ENCODE measurements around the gene CUL9. TPM values are rescaled to one million over a fixed set of nuclear protein-coding genes. Genes with fewer than 3 reads are reported as not detected.

Gene CUL9
- total RNA-seq, 2 experiments from 2014 or later: 32.9 to 37.0 TPM

DNA sequence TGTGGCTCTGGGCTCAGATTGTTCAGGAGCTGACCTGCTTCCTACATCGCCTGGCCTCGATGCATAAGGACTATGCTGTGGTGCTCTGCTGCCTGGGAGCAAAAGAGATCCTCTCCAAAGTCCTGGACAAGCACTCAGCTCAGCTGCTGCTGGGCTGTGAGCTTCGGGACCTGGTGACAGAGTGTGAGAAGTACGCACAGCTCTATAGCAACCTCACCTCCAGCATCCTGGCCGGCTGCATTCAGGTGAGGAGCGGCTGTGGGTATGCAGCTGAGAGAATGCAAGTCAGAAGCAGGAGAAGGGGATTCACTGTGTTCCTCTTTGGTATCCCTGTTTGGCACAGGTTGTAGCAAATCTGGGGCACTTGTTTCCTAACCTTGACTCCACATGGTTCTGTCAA, 17.9 kb downstream of the CUL9 start:
- H4K20me1 ChIP-seq (ENCODE audit: insufficient read depth, low read length): no peaks in the 10 kb centered on the region
- no peak overlapping the region for H2AFZ ChIP-seq (ENCODE audit: low read length)
- intact Hi-C loops (cut with micrococcal nuclease; ENCODE audit: unreplicated experiment): no loop called here
- no peak for TF ChIP-seq EZH2phosphoT487 (IDR thresholded peaks at IDR 0.05; ENCODE audit: borderline replicate concordance, low read depth, low read length)
- ChIA-PET CTCF (ENCODE audit: unreplicated experiment) (no interaction called here), POLR2A (interaction anchor here (0.6 to 0.8 kb wide), 2 partner anchors 18 to 702 kb away, joined by 3 read pairs; partner anchors contain the start of gene CUL9)
- DNase-seq (ENCODE audit: low spot score): no peak
- no peak overlapping the region for H3K4me3 ChIP-seq (ENCODE audit: low read depth, low read length, poor library complexity, severe bottlenecking)
- H3K4me2 ChIP-seq (ENCODE audit: low read length): no peak overlapping the region
- peaks cover 9% of the 10 kb centered on the region; the same call in 1 of the 2 replicates for H3K36me3 ChIP-seq (ENCODE audit: insufficient read depth, low read length)
- no peaks in the 10 kb centered on the region for H3K79me2 ChIP-seq (ENCODE audit: insufficient read depth, low read depth, low read length)
- H3K4me1 ChIP-seq (ENCODE audit: insufficient read depth, low read length, poor library complexity, severe bottlenecking): no peaks in the 10 kb centered on the region
- H3K9me2 ChIP-seq (ENCODE audit: insufficient read depth, low read length): no peaks in the 10 kb centered on the region
- no TSS peak for BruUV-seq (replicated peaks)
- H3K9me3 ChIP-seq (ENCODE audit: low read length): no peaks in the 10 kb centered on the region
- no peak overlapping the region for H3K27ac ChIP-seq (ENCODE audit: low read depth, low read length, poor library complexity, severe bottlenecking)

DNA sequence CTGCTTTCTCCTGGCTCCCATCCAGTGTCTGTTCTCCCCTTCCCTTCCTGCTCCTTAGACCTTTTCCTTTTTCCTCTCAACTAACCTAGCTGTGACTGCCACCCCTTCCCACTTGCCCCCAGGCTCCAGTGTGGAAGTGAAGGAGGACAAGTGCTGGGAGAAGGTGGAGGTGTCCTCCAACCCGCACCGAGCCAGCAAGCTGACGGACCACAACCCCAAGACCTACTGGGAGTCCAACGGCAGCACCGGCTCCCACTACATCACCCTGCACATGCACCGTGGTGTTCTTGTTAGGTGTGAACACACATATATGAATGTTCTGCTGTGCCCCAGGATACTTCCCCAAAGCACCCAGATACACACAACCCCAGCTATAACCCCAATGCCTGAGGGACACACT, 18.5 kb downstream of the CUL9 start:
- Histone ChIP-seq H4K20me1 (ENCODE audit: insufficient read depth, low read length) (no peaks in the 10 kb centered on the region), H2AFZ (ENCODE audit: low read length) (no peak overlapping the region), H3K79me2 (ENCODE audit: insufficient read depth, low read depth, low read length) (no peaks in the 10 kb centered on the region), H3K9me2 (ENCODE audit: insufficient read depth, low read length) (no peaks in the 10 kb centered on the region), H3K4me2 (ENCODE audit: low read length) (no peak overlapping the region), H3K4me1 (ENCODE audit: insufficient read depth, low read length, poor library complexity, severe bottlenecking) (no peaks in the 10 kb centered on the region), H3K9me3 (ENCODE audit: low read length) (no peaks in the 10 kb centered on the region), H3K36me3 (ENCODE audit: insufficient read depth, low read length) (peaks cover 9% of the 10 kb centered on the region; the same call in 1 of the 2 replicates), H3K4me3 (ENCODE audit: low read depth, low read length, poor library complexity, severe bottlenecking) (no peak overlapping the region), H3K27ac (ENCODE audit: low read depth, low read length, poor library complexity, severe bottlenecking) (no peak overlapping the region)
- ChIA-PET CTCF (ENCODE audit: unreplicated experiment) (no interaction called here), POLR2A (no interaction called here)
- TF ChIP-seq EZH2phosphoT487 (IDR thresholded peaks at IDR 0.05; ENCODE audit: borderline replicate concordance, low read depth, low read length) (no peak), CTCF (conservative IDR thresholded peaks at IDR 0.05; ENCODE audit: low read length) (no peak)
- no TSS peak for BruUV-seq (replicated peaks)
- no peak for DNase-seq (ENCODE audit: low spot score)
- intact Hi-C loops (cut with micrococcal nuclease; ENCODE audit: unreplicated experiment): no loop called here

- no peak for DNase-seq (ENCODE audit: low spot score)
- Histone ChIP-seq H3K9me2 (ENCODE audit: insufficient read depth, low read length) (no peaks in the 10 kb centered on the region), H3K4me1 (ENCODE audit: insufficient read depth, low read length, poor library complexity, severe bottlenecking) (no peaks in the 10 kb centered on the region), H3K27ac (ENCODE audit: low read depth, low read length, poor library complexity, severe bottlenecking) (no peak overlapping the region), H3K36me3 (ENCODE audit: insufficient read depth, low read length) (no peaks in the 10 kb centered on the region), H3K9me3 (ENCODE audit: low read length) (no peaks in the 10 kb centered on the region), H3K79me2 (ENCODE audit: insufficient read depth, low read depth, low read length) (no peaks in the 10 kb centered on the region), H4K20me1 (ENCODE audit: insufficient read depth, low read length) (no peaks in the 10 kb centered on the region), H2AFZ (ENCODE audit: low read length) (no peak overlapping the region), H3K4me3 (ENCODE audit: low read depth, low read length, poor library complexity, severe bottlenecking) (no peak overlapping the region), H3K4me2 (ENCODE audit: low read length) (no peak overlapping the region)
- no TSS peak for BruUV-seq (replicated peaks)
- TF ChIP-seq CTCF (conservative IDR thresholded peaks at IDR 0.05; ENCODE audit: low read length): no peak
- no peak for TF ChIP-seq EZH2phosphoT487 (IDR thresholded peaks at IDR 0.05; ENCODE audit: borderline replicate concordance, low read depth, low read length)
- POLR2A ChIA-PET: no interaction called here
- intact Hi-C loops (cut with micrococcal nuclease; ENCODE audit: unreplicated experiment): no loop called here
- CTCF ChIA-PET (ENCODE audit: unreplicated experiment): no interaction called here
These were observed 20.5 kb downstream of the CUL9 start for GRCh38 chr6:43202451-43202850.
